Activated gamma-delta T cell treated with anti-CD3 and anti-CD28 coated beads, Interleukin-2, amount 50 U/mL, for 16 hours (primary cell): ENCODE results near the gene MMP11.
A peak's percentile ranks its signal among the peaks of the same experiment; 100 is the strongest.
"Not testable (repeated sequence)": the region's sequence is repeated elsewhere in the genome, so short reads cannot be mapped to it uniquely, and the experiment has no call there.

Source experiments
- DNase-seq: peaks from one replicate; pipeline ENCODE4 v3.0.0-alpha.2; 2020; ENCODE audit warnings: low read depth

Gene MMP11

GRCh38 chr22:23772649-23773473 is at the start of gene MMP11:
TSS of gene MMP11 (plus strand) at chr22:23772849. CDS start at chr22:23772871, 22 bp downstream.
- no peak for DNase-seq

- not testable (repeated sequence) for DNase-seq
Measured at GRCh38 chr22:23728108-23728507, 44.5 kb upstream of the MMP11 start.

- no peak for DNase-seq
Measured at GRCh38 chr22:23737696-23738095, 35.0 kb upstream of the MMP11 start.

- DNase-seq, result no peak
Measured at GRCh38 chr22:23742505-23743264, 30.0 kb upstream of the MMP11 start.

GRCh38 chr22:23743303-23743705 is 29.3 kb upstream of the MMP11 start:
- DNase-seq, result no peak

- no peak for DNase-seq
Measured at GRCh38 chr22:23744001-23744400, 28.6 kb upstream of the MMP11 start.

- DNase-seq, result no peak
Measured at GRCh38 chr22:23744485-23744884, 28.2 kb upstream of the MMP11 start.

- no peak for DNase-seq
Measured at GRCh38 chr22:23745791-23746190, 26.9 kb upstream of the MMP11 start.

GRCh38 chr22:23749841-23750301 is 22.8 kb upstream of the MMP11 start:
- DNase-seq, result no peak

- DNase-seq, result no peak
Measured at GRCh38 chr22:23750367-23750713, 22.3 kb upstream of the MMP11 start.

GRCh38 chr22:23750714-23751440 is 21.8 kb upstream of the MMP11 start, which contains the start of gene ZNF70:
TSS of gene ZNF70 (minus strand) at chr22:23751112. CDS start at chr22:23745140, 5,972 bp downstream.
- DNase-seq, result peak; percentile 79

GRCh38 chr22:23751441-23751996 is 21.1 kb upstream of the MMP11 start:
- no peak for DNase-seq

GRCh38 chr22:23752090-23752691 is 20.5 kb upstream of the MMP11 start:
- no peak for DNase-seq

- no peak for DNase-seq
Measured at GRCh38 chr22:23752750-23753149, 19.9 kb upstream of the MMP11 start.

GRCh38 chr22:23753385-23753784 is 19.3 kb upstream of the MMP11 start:
- no peak for DNase-seq

GRCh38 chr22:23754220-23754919 is 18.3 kb upstream of the MMP11 start, which contains the start of gene VPREB3:
TSS of gene VPREB3 (minus strand) at chr22:23754425. CDS start at chr22:23754363, 62 bp downstream.
- DNase-seq, result no peak

GRCh38 chr22:23754980-23755636 is 17.5 kb upstream of the MMP11 start:
- DNase-seq, result no peak

GRCh38 chr22:23755711-23756110 is 16.9 kb upstream of the MMP11 start:
- DNase-seq, result no peak

- DNase-seq, result no peak
Measured at GRCh38 chr22:23756891-23757290, 15.8 kb upstream of the MMP11 start.

GRCh38 chr22:23759566-23759965 is 13.1 kb upstream of the MMP11 start:
- DNase-seq, result no peak
